GM21515 (cell line): Measurements from ENCODE around the gene COL6A2.

Source experiments
- ATAC-seq: cut with Tn5 transposase; IDR thresholded peaks from one replicate; pipeline ENCODE4 v1.9.1; 2021; ENCODE audit not compliant: unreplicated experiment

The COL6A2 gene

DNA sequence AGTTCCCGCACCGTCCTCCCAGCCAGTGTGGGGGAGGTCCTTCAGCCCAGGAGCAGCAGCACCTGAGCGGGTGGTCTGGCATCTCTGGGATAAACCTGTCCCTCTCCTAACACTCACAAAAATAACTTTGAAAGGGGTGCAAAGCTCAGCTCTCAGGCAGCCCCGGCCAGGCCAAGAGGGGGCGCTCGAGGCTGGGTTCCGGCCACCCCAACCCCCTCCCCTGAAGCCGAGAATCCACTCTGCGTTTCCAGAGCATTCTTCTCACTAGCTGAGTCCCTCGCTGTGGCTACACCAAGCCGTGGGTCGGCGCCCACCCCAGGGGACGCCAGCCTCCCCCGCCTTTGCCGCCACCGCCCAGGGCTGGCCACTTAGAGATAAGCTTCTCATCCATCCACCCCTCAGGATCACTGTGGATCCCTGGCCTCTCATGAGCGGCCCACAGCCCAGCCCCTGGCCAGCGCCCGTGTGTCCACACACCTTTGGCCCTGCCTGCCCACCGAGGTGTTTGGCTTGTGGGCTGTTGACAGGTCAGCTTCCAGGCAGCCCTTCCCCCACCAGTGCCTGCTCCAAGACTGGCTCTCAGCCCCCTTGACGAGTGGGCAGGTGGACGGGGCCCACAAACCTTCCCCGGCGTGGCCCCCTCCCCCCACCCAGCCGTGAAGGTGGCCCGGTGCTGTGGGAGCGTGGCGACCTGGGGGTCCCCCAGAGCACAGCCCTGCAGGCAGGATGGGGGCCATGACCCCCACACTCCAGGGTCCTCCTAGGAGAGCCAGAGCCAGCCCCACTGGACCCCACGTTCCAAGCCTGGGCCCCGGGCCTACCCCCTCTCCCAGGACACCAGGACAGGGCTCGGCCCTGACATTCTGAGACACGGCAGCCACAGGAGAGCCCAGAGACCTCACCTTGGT lies 55.6 kb downstream of the COL6A2 start:
- ATAC-seq, result no peak

DNA sequence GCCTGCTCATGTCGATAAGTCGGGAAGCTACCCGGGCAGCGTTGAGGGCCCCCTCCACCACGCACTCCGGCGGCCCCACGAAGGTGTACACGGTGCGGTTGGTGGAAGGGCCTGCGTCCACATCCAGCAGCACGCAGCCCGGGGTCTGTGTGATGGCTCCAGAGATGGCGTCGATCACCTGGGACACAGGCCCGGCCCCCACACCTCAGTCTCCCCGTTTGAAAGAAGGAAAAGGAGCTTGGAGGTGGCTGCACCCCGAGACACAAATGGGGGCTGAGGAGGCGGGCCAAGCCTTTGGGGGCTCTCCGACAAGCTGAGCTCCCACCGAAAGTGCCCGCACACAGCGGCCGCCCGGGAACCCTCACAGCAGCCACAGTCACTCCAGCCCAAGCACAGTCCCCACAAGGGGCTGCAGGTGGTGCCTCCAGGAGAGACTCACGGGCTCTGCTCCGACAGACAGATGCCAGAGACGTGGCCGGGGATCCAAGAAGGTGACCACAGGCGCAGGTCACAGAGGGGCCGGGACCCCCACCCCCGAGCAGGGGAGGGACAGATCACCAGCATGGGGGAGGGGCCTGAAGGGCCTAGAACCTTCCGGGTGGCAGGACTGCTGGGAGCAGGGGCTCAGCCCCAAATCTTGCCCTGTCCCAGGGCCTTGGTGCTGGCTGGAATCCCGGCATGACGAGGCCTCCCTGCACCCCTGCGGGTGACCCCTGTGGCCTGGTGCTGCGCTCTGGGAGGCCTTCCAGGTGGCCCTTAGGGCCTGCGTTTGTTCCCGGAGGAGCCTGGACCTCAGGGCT lies 56.4 kb downstream of the COL6A2 start:
- no peak for ATAC-seq

DNA sequence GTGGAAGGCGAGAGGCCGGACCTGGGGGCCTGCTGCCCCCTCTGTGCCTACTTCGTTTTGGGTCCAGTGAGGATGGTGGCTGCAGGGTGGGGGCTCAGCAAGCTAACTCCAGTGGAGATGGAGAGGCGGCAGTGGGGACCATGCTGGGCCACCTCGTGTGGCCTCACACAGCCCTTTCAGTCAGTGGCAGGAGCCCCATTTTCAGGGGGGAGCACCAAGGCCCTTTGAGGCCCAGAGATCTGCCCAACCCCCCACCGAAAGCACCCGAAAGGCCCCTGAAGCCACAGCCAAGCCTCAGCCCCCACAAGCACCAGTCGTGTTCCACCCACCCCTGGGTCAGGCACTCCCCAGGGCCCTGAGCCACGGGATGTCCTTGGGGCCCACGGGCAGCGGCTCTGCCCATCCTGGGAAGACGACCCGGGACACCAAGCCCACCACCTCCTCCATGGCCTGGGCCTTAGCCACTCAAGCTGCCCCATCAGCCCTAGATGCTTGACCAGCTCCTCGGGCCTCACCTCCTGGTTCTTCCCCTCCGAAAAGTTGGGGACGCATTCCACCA lies 57.1 kb downstream of the COL6A2 start:
- ATAC-seq, result no peak

DNA sequence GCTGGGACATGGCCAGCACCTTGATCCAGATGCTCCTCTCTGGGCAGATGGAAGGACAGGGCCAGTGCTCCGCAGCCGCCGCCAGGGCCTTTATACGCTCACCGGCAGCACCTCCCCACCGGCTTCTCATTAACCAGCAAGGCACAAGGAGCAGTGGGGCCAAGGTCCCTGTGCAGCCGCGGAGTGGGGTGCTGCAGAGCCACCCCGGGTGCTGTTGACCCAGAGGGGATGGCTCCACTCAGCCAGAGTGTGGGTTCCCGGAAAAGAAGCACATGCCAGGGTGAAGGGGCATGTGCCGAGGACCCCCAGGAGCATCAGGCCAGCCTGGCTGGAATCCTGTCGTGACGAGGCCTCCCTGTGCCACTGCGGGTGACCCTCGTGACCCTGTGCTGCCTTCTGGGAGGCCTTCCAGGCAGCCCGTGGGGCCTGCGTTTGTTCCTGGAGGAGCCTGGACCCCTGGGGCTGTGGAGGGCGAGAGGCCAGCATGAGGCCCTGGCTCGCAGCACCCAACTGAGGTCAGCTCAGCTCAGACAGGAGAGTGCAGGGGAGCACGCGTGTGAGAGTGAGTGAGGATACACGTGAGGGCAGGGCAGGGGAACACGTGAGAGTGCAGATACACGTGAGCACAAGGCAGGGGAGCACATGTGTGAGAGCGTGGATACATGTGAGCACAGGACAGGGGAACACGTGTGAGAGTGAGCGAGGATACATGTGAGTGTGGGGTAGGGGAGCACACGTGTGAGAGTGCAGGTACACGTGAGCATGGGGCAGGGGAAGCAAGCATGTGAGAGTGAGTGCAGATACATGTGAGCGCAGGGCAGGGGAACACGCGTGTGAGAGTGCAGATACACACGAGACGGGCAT lies 57.8 kb downstream of the COL6A2 start, which contains the start of gene FTCD:
Gene FTCD, minus strand, starts transcription at position 66 of the 864 bp plus-strand sequence. Its CDS starts 56 bp downstream, at position 10.
- no peak for ATAC-seq

DNA sequence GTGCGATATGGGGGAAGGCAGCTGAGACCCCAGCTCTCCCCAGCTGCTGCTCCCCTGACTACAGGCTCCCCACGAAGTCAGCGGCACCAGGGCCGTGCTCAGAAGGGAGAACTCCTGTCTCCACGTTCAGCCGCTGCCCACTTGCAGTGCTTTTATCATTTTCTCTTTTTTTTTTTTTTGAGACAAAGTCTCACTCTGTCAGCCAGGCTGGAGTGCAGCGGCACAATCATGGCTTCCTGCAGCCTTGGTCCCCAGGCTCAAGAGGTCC lies 58.4 kb downstream of the COL6A2 start:
- ATAC-seq, result no peak

DNA sequence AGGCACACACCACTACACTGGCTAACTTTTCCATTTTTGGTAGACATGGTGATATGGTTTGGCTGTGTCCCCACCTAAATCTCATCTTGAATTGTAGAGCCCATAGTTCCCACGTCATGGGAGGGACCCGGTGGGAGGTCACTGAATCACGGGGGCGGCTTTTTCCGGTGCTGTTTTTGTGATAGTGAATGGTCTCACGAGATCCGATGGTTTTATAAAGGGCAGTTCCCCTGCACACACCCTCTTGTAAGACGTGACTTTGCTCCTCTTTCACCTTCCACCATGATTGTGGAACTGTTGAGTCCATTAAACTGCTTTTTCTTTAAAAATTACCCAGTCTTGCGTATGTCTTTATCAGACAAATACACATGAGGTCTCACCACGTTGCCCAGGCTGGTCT lies 58.8 kb downstream of the COL6A2 start:
- ATAC-seq, result no peak

DNA sequence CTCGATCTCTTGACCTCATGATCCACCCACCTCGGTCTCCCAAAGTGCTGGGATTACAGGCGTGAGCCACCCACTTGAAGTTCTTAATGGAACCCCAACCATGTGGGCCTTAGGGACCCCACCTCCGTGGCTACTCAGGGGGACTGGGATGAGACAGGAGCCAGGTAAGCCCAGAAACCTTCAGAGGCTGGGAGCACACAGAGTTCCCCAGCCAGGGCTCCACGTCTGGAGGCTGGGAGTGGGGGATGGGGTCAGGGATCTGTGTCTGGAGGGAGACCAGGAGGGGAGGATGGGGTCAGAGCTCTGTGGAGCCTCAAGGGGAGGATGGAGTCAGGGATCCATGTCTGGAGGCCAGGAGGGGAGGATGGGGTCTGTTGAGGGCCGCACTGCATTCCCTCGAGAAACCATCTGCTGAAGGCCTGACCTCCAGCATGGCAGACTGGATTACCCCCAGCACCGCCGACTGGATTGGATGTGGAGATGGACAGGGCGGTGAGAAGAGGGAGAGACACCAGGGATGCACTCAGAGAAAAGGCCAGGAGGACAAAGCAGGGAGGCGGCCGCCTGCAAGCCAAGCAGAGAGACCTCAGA lies 59.6 kb downstream of the COL6A2 start:
- ATAC-seq, result no peak

DNA sequence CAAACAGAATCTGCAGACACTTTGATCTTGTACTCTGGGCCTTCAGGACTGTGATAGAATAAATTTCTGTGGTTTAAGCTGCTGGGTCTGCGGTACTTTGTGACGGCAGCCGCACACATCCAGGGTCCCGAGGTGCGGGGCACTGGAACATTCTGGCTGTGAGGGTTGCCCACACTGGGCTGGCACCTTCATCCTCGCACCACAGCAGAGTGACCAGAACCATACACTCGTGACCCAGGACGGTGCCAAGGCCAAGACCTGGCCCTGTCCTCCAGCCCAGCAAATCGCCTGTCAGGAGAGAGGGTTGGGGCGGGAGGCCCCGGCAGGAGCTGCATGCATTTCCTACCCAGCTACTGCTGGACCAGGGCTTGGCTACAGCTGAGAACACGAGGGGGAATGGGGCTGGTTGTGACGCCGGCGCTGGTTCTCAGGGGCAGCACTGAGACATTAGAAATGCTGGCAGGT lies 60.1 kb downstream of the COL6A2 start:
- no peak for ATAC-seq

DNA sequence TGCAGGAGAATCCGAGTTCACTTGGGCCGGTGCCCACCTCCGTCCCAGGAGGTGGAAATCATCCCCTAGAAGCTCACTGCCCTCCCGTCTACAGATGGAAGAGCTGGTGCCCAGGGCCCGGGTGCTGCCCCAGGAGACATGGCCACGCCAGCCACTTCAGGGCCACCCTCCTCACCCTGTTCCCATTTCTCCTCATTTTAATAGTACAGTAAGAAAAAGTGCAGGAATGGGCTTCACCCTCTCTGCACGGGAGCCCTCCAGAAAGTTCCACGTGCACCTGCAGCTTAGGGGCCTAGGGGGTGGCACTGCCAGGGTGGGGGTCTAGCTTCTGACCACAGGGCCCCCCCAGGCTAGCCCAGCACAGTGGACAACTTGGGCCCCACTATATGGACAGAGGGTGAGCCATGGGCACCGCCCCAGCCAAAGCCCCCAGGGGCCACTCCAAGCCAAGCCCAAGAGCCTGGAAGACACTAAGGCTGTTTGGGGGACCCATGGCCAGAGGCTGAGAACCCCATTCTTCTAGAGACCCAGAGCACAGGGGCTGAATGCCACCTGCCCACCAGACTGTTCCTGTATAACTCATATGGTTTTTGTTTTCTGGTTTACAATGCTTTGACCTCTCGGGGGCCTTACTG lies 60.9 kb downstream of the COL6A2 start:
- ATAC-seq, result no peak

DNA sequence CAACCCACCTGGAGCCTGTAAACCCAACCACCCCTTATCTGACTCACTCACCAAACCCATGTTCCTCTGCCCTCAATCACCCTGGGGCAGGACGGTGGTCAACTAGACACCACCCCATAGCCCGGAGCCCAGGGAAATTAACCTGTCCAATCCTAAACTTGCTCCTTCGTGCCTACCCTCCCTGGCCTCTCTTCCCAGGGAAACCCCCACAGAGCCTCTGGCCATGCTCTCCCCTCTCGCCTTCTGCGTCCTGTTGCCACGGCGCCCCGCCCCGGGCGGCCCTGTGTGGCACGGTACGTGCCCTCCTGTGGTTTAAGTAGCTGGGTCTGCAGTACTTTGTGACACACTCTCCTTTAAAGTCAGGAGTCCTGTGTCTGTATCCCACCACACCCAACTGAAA lies 61.5 kb downstream of the COL6A2 start:
- no peak for ATAC-seq

DNA sequence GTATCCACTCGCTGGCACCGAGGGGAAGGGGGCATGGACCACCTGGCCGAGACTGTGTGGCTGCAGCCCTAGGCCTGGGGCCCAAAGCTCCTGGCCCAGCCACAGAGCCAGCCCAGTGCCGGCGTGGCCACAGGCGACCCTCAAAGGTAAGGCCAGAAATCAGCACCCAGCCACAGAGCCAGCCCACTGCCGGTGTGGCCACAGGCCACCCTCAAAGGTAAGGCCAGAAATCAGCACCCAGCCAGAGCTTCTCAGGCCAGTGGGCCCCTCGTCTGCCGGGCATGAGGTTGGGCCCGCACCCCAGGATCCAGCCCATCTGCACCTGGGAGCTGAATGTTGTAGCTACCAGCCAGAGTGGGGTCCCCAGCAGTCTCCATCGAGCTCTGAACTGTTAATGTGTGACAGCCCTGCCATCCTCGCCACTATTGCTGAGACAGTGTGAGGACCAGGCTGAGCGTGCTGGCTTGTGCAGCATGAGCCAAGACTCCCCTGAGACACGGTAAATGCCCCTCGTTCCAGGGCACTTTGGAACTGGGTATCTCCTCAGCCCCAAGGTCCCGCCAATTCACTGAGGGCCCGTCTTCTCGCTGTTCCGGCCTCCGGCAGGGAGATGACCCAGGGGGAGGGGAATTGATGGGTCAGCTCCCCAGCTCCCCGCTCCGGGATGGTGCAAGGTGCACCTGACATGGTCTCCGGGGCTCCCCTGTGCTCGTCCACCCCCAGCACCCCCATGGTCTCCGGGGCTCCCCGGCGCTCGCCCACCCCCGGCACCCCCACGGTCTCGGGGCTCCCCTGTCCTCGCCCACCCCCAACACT lies 62.1 kb downstream of the COL6A2 start:
- ATAC-seq, result no peak

DNA sequence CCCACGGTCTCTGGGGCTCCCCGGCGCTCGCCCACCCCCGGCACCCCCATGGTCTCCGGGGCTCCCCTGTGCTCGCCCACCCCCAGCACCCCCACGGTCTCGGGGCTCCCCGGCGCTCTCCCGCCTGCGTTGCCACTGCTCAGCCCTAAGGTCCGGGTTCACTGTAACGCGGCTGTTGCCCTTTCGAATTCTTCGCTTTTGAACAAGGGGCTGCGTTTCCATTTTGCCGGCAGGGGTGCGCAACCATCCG lies 62.7 kb downstream of the COL6A2 start:
- no peak for ATAC-seq

DNA sequence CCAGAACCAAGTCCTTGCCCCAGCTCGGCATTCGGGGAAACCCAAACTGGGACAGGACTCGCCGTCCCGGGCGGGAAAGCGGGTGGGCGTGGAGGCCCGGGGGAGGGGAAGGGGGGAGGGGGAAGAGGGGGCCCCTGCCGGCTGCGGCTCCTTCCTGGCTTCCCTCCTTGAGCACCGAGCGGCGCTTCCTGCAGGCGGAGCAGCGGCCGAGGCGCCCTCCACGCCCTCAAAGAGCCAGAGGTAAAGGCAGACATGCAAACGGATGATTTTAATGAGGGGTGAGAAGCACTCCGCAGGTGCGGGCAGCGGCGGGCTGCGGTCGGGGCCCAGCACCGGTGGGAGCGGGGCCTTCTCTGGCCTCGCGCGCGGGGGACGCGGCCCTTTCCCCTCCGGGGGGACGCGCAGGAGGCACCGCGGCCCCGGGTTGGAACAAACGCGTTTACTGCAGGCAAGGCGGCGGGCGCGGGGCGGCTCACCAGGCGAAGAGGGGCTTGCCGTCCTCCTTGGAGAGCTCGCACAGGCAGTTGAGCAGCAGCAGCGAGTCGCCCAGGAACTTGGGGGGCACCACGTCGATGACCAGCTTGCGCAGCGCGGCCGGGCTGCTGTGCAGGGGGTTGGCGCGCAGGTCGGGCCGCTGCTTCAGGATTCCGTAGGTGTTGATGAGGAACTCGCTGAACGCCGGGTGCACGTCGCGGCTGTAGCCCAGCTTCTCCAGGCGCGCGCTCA lies 63.2 kb downstream of the COL6A2 start:
- no peak for ATAC-seq

DNA sequence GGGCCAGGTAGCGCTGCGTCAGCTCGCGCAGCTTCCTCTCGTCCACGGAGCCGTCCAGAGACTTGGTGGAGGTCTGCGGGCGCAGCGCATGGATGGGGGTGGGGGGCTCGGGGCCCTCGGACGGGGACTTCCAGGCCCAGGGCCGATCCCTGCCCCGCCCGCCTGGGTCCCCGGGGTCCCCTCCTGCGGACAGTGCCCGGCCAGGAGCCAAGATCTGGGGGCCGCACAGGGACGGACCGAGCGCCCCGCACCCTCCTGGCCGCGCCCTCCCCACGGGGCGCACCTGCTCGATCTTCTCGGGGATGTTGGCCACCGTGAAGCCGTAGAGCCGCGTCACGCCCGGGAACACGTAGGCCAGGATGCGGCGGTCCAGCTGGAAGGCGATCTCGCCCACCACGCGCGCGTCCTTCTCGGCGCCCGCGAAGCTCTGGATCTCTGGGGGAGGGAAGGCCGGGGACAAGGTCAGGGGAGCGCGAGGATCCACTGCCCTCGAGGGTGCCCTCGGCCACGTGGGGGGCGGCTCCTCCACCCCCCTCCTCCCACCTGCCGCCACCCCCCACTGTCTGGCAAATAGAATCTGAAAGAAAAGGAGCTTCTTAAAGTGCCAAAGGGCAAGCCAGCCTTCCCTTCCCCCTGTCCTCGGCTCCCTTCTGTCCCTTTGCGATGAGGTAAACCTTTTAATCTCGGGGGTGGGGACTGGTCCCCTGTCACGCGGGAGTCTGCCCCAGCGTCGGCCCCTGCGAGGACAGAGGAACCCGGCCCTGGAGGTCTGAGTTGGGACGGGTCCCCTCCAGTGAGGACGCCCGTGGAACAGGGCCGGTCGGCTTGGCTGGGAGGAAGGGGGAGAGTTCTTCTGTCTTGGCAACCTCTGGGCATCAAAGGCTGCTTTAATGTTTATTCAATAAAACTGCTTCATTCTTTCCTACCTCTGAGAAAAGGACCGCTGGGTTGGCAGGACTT lies 64.0 kb downstream of the COL6A2 start:
- ATAC-seq, result no peak

DNA sequence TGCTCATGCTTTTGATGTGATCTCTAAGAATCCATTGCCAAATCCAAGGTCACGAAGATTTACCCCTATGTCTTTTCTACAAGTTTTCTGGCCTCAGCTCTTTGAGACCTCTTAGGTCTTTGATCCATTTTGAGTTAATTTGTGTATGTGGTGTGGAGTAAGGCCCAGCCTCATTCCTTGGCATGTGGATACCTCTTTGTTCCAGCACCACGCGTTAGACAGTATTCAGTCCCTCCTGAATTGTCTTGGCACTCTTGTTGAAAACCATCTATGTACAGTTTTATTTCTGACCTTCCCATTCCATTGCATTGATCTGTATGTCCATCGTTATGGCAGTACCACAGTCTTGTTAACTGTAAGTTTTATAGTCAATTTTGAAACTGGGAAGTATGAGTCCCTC lies 65.5 kb downstream of the COL6A2 start:
- no peak for ATAC-seq

DNA sequence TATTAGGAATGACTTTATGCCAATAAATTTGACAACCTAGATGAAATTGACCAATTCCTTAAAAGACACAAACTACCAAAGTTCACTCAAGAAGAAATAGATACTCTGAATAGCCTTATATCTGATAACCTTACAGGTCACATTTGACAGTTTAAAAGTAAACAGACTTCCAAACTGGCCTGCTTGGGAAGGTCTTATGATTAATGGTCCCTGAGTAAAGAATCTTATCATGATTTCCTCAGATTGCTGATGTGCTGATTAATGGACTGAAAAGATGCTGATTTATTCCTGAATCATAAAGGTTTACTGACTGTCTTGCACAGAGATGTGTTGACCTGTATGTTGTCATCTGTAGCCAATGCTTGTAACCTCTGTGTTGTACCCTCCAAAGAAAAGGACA lies 67.2 kb downstream of the COL6A2 start:
- ATAC-seq, result no peak

DNA sequence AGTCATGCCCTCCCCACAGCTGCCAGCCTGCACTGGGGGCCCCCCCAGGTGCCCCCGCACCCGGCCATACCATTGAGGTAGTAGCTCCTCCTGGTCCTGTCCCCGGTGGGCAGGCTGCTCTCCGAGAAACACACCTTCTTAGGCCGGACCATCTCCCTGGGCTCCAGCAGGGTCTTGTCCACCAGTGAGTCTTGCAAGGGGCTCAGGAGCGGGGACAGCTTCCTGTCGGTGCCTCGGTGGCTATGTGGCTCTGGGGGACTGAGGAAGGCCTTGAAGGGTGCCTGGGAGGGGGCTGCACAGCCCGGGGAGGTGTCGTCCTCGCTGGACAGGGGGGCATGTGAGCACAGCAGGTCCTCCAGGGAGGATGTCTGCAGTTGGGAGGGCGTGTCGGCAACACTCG lies 70.3 kb downstream of the COL6A2 start:
- no peak for ATAC-seq
